Measurements from ENCODE around the gene DYSF.

Gene DYSF

GRCh38 chr2:71510196-71510807, 56.9 kb downstream of the DYSF start:
- TF ChIP-seq GATA3 (IDR thresholded peaks at IDR 0.05; ENCODE audit: low read depth, low read length) = no peak
- TF ChIP-seq GATA2 (IDR thresholded peaks at IDR 0.05; ENCODE audit: low read depth, low read length) = no peak

- TF ChIP-seq GATA2 (IDR thresholded peaks at IDR 0.05; ENCODE audit: low read depth, low read length) (no peak), GATA3 (IDR thresholded peaks at IDR 0.05; ENCODE audit: low read depth, low read length) (no peak)
Observed at GRCh38 chr2:71510938-71511337, 57.6 kb downstream of the DYSF start.

DNA sequence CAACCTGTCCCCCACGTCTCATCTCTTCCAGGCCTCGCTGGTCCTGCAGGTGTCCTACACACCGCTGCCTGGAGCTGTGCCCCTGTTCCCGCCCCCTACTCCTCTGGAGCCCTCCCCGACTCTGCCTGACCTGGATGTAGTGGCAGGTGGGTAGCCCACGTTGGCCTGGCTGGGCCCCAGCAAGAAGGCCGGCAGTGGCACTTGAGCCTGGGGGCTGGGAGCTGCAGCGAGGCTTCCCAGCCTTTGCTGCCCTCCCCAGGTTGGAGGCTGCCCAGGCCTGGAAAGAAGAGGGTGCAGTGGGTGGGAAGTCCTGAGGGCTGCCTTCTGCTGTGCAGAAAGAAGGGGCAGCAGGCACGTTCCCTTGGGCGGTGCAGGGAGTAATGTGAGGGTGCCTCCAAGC, 58.4 kb downstream of the DYSF start:
- TF ChIP-seq GATA2 (IDR thresholded peaks at IDR 0.05; ENCODE audit: low read depth, low read length) = no peak

GRCh38 chr2:71512386-71512785, 59.0 kb downstream of the DYSF start:
- TF ChIP-seq GATA2 (IDR thresholded peaks at IDR 0.05; ENCODE audit: low read depth, low read length) (no peak), GATA3 (IDR thresholded peaks at IDR 0.05; ENCODE audit: low read depth, low read length) (no peak)

- TF ChIP-seq GATA2 (IDR thresholded peaks at IDR 0.05; ENCODE audit: low read depth, low read length) = no peak
- no peak for TF ChIP-seq GATA3 (IDR thresholded peaks at IDR 0.05; ENCODE audit: low read depth, low read length)
Observed at GRCh38 chr2:71513096-71513495, 59.7 kb downstream of the DYSF start.

GRCh38 chr2:71513721-71514120, 60.4 kb downstream of the DYSF start:
- TF ChIP-seq GATA3 (IDR thresholded peaks at IDR 0.05; ENCODE audit: low read depth, low read length) (no peak), GATA2 (IDR thresholded peaks at IDR 0.05; ENCODE audit: low read depth, low read length) (no peak)

- no peak for TF ChIP-seq GATA2 (IDR thresholded peaks at IDR 0.05; ENCODE audit: low read depth, low read length)
- TF ChIP-seq GATA3 (IDR thresholded peaks at IDR 0.05; ENCODE audit: low read depth, low read length) = no peak
Observed at GRCh38 chr2:71516253-71516888, 63.0 kb downstream of the DYSF start.

DNA sequence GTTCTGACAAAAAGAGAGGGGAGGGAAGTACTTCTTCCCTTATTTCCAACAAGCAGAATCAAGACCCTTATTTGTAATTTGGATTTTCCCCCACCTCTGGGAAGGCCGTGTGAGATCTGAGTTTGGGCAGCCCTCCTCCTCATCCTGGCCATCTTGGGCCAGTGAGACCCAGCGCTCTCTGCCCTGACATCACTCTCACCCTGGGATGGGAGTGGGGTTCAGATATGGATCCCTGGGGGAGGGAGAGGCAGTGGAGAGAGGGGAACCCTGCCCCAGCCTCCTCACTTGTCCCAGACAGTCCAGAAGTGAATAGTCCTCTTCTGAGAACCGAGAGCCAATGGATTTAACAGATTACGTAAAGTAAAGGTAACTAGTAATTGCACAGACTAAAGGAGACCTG, 64.5 kb downstream of the DYSF start:
- TF ChIP-seq GATA3 (IDR thresholded peaks at IDR 0.05; ENCODE audit: low read depth, low read length) = no peak
- TF ChIP-seq GATA2 (IDR thresholded peaks at IDR 0.05; ENCODE audit: low read depth, low read length) = no peak

- TF ChIP-seq GATA3 (IDR thresholded peaks at IDR 0.05; ENCODE audit: low read depth, low read length) (no peak), GATA2 (IDR thresholded peaks at IDR 0.05; ENCODE audit: low read depth, low read length) (no peak)
Observed at GRCh38 chr2:71521436-71521950, 68.1 kb downstream of the DYSF start.

DNA sequence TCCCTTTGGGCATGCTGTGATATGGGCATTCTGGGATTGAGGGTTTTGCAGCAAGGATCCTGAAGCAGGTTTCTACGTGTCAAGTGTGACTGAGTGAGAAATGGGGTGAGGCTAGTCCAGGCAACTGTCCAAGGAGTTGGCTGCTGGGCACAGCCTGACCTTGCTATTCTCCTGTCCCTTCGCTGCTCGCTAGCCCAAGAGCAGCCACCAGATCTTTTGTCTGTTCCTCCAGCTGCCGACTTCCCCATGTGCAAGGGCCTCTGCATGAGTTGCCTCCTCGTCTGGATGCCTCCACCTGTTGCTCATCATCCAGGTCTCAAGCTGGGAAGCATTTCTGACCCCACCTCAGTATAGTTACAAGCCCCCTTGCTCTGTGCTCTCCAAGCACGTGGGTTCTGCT, 71.1 kb downstream of the DYSF start:
- TF ChIP-seq GATA3 (IDR thresholded peaks at IDR 0.05; ENCODE audit: low read depth, low read length) (no peak), GATA2 (IDR thresholded peaks at IDR 0.05; ENCODE audit: low read depth, low read length) (no peak)

- TF ChIP-seq GATA2 (IDR thresholded peaks at IDR 0.05; ENCODE audit: low read depth, low read length) (no peak), GATA3 (IDR thresholded peaks at IDR 0.05; ENCODE audit: low read depth, low read length) (no peak)
Observed at GRCh38 chr2:71526141-71526540, 72.8 kb downstream of the DYSF start.

GRCh38 chr2:71526975-71527374, 73.6 kb downstream of the DYSF start:
- TF ChIP-seq GATA3 (IDR thresholded peaks at IDR 0.05; ENCODE audit: low read depth, low read length) = no peak
- no peak for TF ChIP-seq GATA2 (IDR thresholded peaks at IDR 0.05; ENCODE audit: low read depth, low read length)

DNA sequence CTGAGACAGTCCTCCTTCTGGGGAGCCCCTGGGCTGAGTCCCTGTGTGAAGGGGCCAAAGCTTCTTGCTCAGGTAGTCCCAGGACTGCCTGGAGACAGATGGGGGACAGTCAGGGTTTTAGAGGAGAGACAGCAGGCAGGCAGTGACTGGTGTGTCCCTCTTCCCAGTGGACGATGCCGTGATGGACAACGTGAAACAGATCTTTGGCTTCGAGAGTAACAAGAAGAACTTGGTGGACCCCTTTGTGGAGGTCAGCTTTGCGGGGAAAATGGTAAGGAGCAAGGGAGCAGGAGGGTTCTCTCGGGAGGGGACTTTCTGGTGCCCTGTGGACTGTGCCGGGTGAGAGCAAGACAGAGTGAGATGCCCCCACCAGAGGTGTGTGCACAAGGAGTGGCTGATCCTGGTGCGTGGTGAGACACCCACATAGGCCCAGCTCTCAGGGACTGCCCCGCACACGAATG, 74.8 kb downstream of the DYSF start:
- no peak for TF ChIP-seq GATA2 (IDR thresholded peaks at IDR 0.05; ENCODE audit: low read depth, low read length)
- no peak for TF ChIP-seq GATA3 (IDR thresholded peaks at IDR 0.05; ENCODE audit: low read depth, low read length)

DNA sequence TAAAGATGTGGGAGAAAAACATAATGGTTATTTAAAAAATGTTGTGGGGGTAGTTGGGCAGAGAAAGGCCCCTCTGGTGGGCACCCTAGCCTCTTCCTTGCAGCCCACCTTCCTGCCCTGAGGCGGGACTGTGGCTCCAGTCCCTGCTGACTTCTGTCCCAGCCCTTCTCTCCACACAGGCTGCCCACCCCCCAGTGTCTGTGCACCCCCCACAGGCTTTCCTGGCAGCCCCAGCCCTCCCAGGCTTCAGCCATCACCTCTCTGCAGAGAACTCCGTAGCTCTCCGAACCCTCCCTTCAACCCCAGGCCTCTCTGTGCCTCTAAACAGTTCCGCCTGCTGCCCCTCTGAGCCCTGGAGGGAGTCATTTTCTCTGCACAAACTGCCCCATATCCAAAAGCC, 75.4 kb downstream of the DYSF start:
- TF ChIP-seq GATA3 (IDR thresholded peaks at IDR 0.05; ENCODE audit: low read depth, low read length) = no peak
- no peak for TF ChIP-seq GATA2 (IDR thresholded peaks at IDR 0.05; ENCODE audit: low read depth, low read length)

- TF ChIP-seq GATA2 (IDR thresholded peaks at IDR 0.05; ENCODE audit: low read depth, low read length) (no peak), GATA3 (IDR thresholded peaks at IDR 0.05; ENCODE audit: low read depth, low read length) (no peak)
Observed at GRCh38 chr2:71530211-71530610, 76.8 kb downstream of the DYSF start.

All from SH-SY5Y (cell line).